ENCODE data around the gene ANKRD28. TPM values are rescaled to one million over a fixed set of nuclear protein-coding genes. Genes with fewer than 3 reads are reported as not detected.

Gene ANKRD28
- total RNA-seq, 1 donor from 2014 or later, result 45.0 TPM

DNA sequence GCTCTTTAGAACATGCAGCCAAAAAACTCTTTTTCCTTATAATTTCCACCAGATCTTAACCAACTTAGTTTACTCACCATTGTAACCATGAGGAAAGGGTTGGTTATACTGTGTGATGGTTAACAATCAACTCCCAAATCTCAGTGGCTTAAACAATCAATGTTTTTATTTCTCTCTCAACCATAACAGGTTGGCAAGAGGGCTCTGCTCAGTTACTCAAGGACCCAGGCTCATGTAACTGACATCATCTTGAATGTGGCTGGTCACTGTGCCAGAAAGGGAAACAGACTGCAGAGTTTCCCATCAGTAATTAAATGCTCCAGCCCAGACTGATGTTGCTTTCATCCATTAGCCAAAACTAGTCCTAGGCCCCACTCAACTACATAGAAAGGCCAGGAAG lies 69.0 kb downstream of the ANKRD28 start:
- no peak overlapping the region for H3K27ac Mint-ChIP-seq
- H3K4me1 Mint-ChIP-seq, result peaks cover 9% of the 10 kb centered on the region
- H3K27me3 Mint-ChIP-seq (ENCODE audit: low read depth), result no peaks in the 10 kb centered on the region

DNA sequence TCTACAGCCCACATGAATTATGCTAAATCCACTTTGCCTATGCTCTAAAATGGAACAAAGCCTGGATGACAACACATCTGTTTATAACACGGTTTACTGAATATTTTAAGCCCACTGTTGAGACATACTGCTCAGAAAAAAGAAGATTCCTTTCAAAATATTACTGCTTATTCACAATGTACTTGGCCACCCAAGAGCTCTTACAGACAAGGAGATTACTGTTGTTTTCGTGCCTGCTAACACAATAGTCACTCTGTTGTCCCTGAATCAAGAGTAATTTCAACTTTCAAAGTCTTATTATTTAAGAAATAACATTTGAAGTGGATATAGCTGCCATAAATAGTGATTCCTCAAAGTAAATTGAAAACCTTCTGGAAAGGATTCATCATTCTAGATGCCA lies 70.9 kb downstream of the ANKRD28 start:
- H3K36me3 Mint-ChIP-seq, result peaks cover 37% of the 10 kb centered on the region
- H3K4me1 Mint-ChIP-seq, result peaks cover 9% of the 10 kb centered on the region
- H3K4me3 Mint-ChIP-seq, result no peak overlapping the region
- no peaks in the 10 kb centered on the region for H3K27me3 Mint-ChIP-seq (ENCODE audit: low read depth)
- H3K27ac Mint-ChIP-seq, result peak overlapping the region; percentile 11
- TF ChIP-seq, protein P1, sequence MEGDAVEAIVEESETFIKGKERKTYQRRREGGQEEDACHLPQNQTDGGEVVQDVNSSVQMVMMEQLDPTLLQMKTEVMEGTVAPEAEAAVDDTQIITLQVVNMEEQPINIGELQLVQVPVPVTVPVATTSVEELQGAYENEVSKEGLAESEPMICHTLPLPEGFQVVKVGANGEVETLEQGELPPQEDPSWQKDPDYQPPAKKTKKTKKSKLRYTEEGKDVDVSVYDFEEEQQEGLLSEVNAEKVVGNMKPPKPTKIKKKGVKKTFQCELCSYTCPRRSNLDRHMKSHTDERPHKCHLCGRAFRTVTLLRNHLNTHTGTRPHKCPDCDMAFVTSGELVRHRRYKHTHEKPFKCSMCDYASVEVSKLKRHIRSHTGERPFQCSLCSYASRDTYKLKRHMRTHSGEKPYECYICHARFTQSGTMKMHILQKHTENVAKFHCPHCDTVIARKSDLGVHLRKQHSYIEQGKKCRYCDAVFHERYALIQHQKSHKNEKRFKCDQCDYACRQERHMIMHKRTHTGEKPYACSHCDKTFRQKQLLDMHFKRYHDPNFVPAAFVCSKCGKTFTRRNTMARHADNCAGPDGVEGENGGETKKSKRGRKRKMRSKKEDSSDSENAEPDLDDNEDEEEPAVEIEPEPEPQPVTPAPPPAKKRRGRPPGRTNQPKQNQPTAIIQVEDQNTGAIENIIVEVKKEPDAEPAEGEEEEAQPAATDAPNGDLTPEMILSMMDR (IDR thresholded peaks at IDR 0.05; ENCODE audit: unreplicated experiment), result no peak
- H3K9me3 Mint-ChIP-seq, result peaks cover 3% of the 10 kb centered on the region
- DNase-seq (ENCODE audit: low spot score in 2 of 2, unreplicated experiment in 2 of 2), result no peak

More for the DNA sequence above, 69.0 kb downstream of the ANKRD28 start:
- H3K4me3 Mint-ChIP-seq, result no peak overlapping the region
- TF ChIP-seq, protein P1 (IDR thresholded peaks at IDR 0.05; ENCODE audit: unreplicated experiment), result no peak
- DNase-seq (ENCODE audit: low spot score in 2 of 2, unreplicated experiment in 2 of 2), result no peak
- peaks cover 3% of the 10 kb centered on the region for H3K9me3 Mint-ChIP-seq
- peaks cover 45% of the 10 kb centered on the region for H3K36me3 Mint-ChIP-seq

DNA sequence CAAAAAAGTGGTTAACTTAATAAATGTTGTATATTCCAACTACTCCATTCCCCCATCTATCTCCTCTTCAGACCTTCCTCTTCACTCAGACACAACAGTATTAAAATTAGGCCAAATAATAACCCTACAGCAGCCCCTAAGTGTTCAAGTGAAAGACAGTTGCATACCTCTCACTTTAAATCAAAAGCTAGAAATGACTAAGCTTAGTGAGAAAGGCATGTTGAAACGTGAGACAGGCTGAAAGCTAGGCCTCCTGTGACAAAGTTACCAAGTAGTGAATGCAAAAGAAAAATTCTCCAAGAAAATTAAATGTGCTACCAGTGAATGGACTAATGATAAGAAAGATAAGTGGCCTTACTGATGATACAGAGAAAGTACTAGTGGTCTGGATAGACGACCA lies 71.7 kb downstream of the ANKRD28 start:
- peaks cover 3% of the 10 kb centered on the region for H3K9me3 Mint-ChIP-seq
- H3K4me3 Mint-ChIP-seq, result no peak overlapping the region
- peaks cover 9% of the 10 kb centered on the region for H3K4me1 Mint-ChIP-seq
- DNase-seq (ENCODE audit: low spot score in 2 of 2, unreplicated experiment in 2 of 2), result no peak
- peak overlapping the region; percentile 84 for H3K27ac Mint-ChIP-seq
- H3K27me3 Mint-ChIP-seq (ENCODE audit: low read depth), result no peaks in the 10 kb centered on the region
- H3K36me3 Mint-ChIP-seq, result peaks cover 33% of the 10 kb centered on the region
- TF ChIP-seq, protein P1 (IDR thresholded peaks at IDR 0.05; ENCODE audit: unreplicated experiment), result no peak

DNA sequence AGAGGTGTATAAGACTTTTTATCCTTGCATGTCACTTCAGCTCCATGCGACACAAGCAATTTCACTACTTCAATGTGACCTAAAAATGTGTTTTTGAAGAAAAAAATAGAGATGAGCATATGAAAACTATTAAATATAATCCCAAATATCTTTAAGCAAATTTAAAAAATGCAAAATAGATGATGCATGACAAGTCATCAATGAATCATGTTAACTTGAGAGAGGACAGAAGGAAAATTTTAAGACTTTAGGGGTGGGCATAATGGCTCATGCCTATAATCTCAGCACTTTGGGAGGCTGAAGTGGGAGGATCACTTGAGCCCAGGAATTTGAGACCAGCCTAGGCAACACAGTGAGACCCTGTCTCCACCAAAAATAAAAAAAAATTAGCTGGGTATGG lies 73.3 kb downstream of the ANKRD28 start:
- Mint-ChIP-seq H3K36me3 (peaks cover 40% of the 10 kb centered on the region), H3K4me1 (peaks cover 9% of the 10 kb centered on the region), H3K27me3 (ENCODE audit: low read depth) (no peaks in the 10 kb centered on the region), H3K27ac (no peak overlapping the region), H3K9me3 (peaks cover 3% of the 10 kb centered on the region), H3K4me3 (no peak overlapping the region)
- TF ChIP-seq, protein P1 (IDR thresholded peaks at IDR 0.05; ENCODE audit: unreplicated experiment), result no peak
- no peak for DNase-seq (ENCODE audit: low spot score in 2 of 2, unreplicated experiment in 2 of 2)

DNA sequence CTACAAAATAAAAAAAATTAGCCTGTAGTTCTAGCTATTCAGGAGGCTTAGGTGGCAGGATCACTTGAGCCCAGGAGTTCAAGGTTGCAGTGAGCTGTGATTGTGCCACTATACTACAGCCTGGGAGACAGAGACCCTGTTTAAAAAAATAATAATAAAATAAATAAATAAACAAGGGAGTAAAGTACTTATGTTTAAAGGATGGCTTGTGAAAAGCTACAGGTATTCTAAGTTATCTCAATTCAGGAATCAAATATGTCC lies 74.2 kb downstream of the ANKRD28 start:
- no peak for DNase-seq (ENCODE audit: low spot score in 2 of 2, unreplicated experiment in 2 of 2)
- Mint-ChIP-seq H3K4me3 (no peak overlapping the region), H3K9me3 (peaks cover 3% of the 10 kb centered on the region), H3K36me3 (peaks cover 35% of the 10 kb centered on the region), H3K4me1 (peaks cover 10% of the 10 kb centered on the region), H3K27me3 (ENCODE audit: low read depth) (no peaks in the 10 kb centered on the region), H3K27ac (no peak overlapping the region)
- TF ChIP-seq, protein P1 (IDR thresholded peaks at IDR 0.05; ENCODE audit: unreplicated experiment), result no peak
